GM18517 (cell line): ENCODE results near the gene LCAT.
"Not testable (repeated sequence)": the region's sequence is repeated elsewhere in the genome, so short reads cannot be mapped to it uniquely, and the experiment has no call there.

Source experiments
- ATAC-seq: cut with Tn5 transposase; IDR thresholded peaks from one replicate; pipeline ENCODE4 v1.9.1; 2021; ENCODE audit warnings: mild to moderate bottlenecking, moderate library complexity; ENCODE audit not compliant: unreplicated experiment

LCAT gene

GRCh38 chr16:67948015-67948414 is 4.1 kb upstream of the LCAT start:
- no peak for ATAC-seq

- ATAC-seq, result no peak
These were observed 3.1 kb upstream of the LCAT start for GRCh38 chr16:67946966-67947558.

- ATAC-seq, result no peak
These were observed 2.2 kb upstream of the LCAT start for GRCh38 chr16:67946128-67946569.

GRCh38 chr16:67945392-67945933 is 1.5 kb upstream of the LCAT start:
- ATAC-seq, result no peak

GRCh38 chr16:67944690-67945391 is 921 bp upstream of the LCAT start:
- ATAC-seq, result no peak

- ATAC-seq, result no peak
These were observed 683 bp downstream of the LCAT start for GRCh38 chr16:67943256-67943618.

GRCh38 chr16:67942510-67943255 is 1.2 kb downstream of the LCAT start:
- ATAC-seq, result no peak

GRCh38 chr16:67942200-67942509 is 1.8 kb downstream of the LCAT start:
- ATAC-seq, result no peak

- no peak for ATAC-seq
These were observed 2.3 kb downstream of the LCAT start for GRCh38 chr16:67941469-67942199.

- no peak for ATAC-seq
These were observed 3.4 kb downstream of the LCAT start for GRCh38 chr16:67940446-67941089.

GRCh38 chr16:67939507-67940445 is 4.1 kb downstream of the LCAT start:
- ATAC-seq, result no peak

- not testable (repeated sequence) for ATAC-seq
These were observed 6.2 kb downstream of the LCAT start for GRCh38 chr16:67937713-67938112.

GRCh38 chr16:67936880-67937605 is 6.9 kb downstream of the LCAT start:
- ATAC-seq, result peak; percentile 69

GRCh38 chr16:67936124-67936879 is 7.6 kb downstream of the LCAT start, which contains the start of gene PSMB10:
Gene PSMB10 (minus strand): TSS chr16:67936850. CDS start chr16:67936749, 101 bp downstream.
- no peak for ATAC-seq

GRCh38 chr16:67935402-67936123 is 8.4 kb downstream of the LCAT start:
- peak; percentile 86 for ATAC-seq

- ATAC-seq, result no peak
These were observed 8.9 kb downstream of the LCAT start for GRCh38 chr16:67935101-67935401.

- no peak for ATAC-seq
These were observed 9.4 kb downstream of the LCAT start for GRCh38 chr16:67934306-67935100.
